HG03045 (cell line): ENCODE results near the gene DYSF.

Experiments used
- ATAC-seq: cut with Tn5 transposase; IDR thresholded peaks from one replicate; pipeline ENCODE4 v1.9.1; 2021; ENCODE audit warnings: mild to moderate bottlenecking, moderate library complexity; ENCODE audit not compliant: unreplicated experiment

The DYSF gene

GRCh38 chr2:71521436-71521950 lies 68.1 kb downstream of the DYSF start:
- no peak for ATAC-seq

- ATAC-seq: no peak
These were observed 71.1 kb downstream of the DYSF start for GRCh38 chr2:71524476-71524875.

GRCh38 chr2:71526141-71526540 lies 72.8 kb downstream of the DYSF start:
- no peak for ATAC-seq

GRCh38 chr2:71526975-71527374 lies 73.6 kb downstream of the DYSF start:
- no peak for ATAC-seq

- no peak for ATAC-seq
These were observed 74.8 kb downstream of the DYSF start for GRCh38 chr2:71528131-71528591.

- ATAC-seq: no peak
These were observed 75.4 kb downstream of the DYSF start for GRCh38 chr2:71528749-71529148.

- no peak for ATAC-seq
These were observed 76.8 kb downstream of the DYSF start for GRCh38 chr2:71530211-71530610.

- ATAC-seq: no peak
These were observed 77.4 kb downstream of the DYSF start for GRCh38 chr2:71530641-71531332.

- ATAC-seq: no peak
These were observed 78.2 kb downstream of the DYSF start for GRCh38 chr2:71531522-71532047.

- ATAC-seq: no peak
These were observed 79.0 kb downstream of the DYSF start for GRCh38 chr2:71532327-71532726.

GRCh38 chr2:71534201-71534600 lies 80.8 kb downstream of the DYSF start:
- ATAC-seq: no peak

- ATAC-seq: no peak
These were observed 81.5 kb downstream of the DYSF start for GRCh38 chr2:71534826-71535225.

- no peak for ATAC-seq
These were observed 82.2 kb downstream of the DYSF start for GRCh38 chr2:71535526-71535925.

GRCh38 chr2:71536226-71536671 lies 82.9 kb downstream of the DYSF start:
- no peak for ATAC-seq

GRCh38 chr2:71538241-71538640 lies 84.9 kb downstream of the DYSF start:
- no peak for ATAC-seq

- no peak for ATAC-seq
These were observed 85.4 kb downstream of the DYSF start for GRCh38 chr2:71538656-71539265.

GRCh38 chr2:71540818-71541217 lies 87.5 kb downstream of the DYSF start:
- ATAC-seq: no peak

GRCh38 chr2:71544919-71545571 lies 91.7 kb downstream of the DYSF start:
- ATAC-seq: no peak

GRCh38 chr2:71545572-71546274 lies 92.4 kb downstream of the DYSF start:
- no peak for ATAC-seq

- ATAC-seq: no peak
These were observed 92.9 kb downstream of the DYSF start for GRCh38 chr2:71546275-71546638.

- no peak for ATAC-seq
These were observed 93.5 kb downstream of the DYSF start for GRCh38 chr2:71546777-71547281.
